ENCODE measurements around the gene C6orf136. TPM values are rescaled to one million over a fixed set of nuclear protein-coding genes. Genes with fewer than 3 reads are reported as not detected.

C6orf136 gene
- polyA plus RNA-seq, 2 of the 4 experiments (the other 2 are of a cell fraction) = 7.5 to 11.7 TPM

- Histone ChIP-seq H3K4me1 (peaks cover 62% of the 10 kb centered on the region), H3K4me2 (peak overlapping the region; percentile 79), H3K4me3 (peak overlapping the region; percentile 84), H3K9me3 (no peaks in the 10 kb centered on the region), H3K27ac (peak overlapping the region; percentile 83 to 99)
- 70% methylated on average over 10 of the region's 29 CpGs for WGBS (ENCODE audit: missing lambda C conversion rate)
- ATAC-seq (no peak), DNase-seq (ENCODE audit: low read depth in 1 of 2, low spot score in 1 of 2) (no peak), FAIRE-seq (no peak)
- POLR2A ChIA-PET = interaction anchor here (1.2 kb wide), 1 partner anchor 32 kb away, joined by 3 read pairs; the partner anchor contains the start of gene MDC1
- CTCF ChIA-PET = interaction anchor here (1.0 to 17.1 kb wide), 5 partner anchors 12 to 53 kb away, joined by 3 to 539 read pairs (median 3); partner anchors contain the start of genes MDC1 and TUBB
- TF ChIP-seq HOXB13 (CRISPR knock-in tag; IDR thresholded peaks at IDR 0.05; ENCODE audit: low read depth) (no peak), SMC3 (IDR thresholded peaks at IDR 0.05) (no peak), RARB (CRISPR knock-in tag; IDR thresholded peaks at IDR 0.05) (no peak), PHF8 (IDR thresholded peaks at IDR 0.05; ENCODE audit: borderline replicate concordance, low read depth) (no peak)
These were observed 38.5 kb downstream of the C6orf136 start for GRCh38 chr6:30685157-30686008.

DNA sequence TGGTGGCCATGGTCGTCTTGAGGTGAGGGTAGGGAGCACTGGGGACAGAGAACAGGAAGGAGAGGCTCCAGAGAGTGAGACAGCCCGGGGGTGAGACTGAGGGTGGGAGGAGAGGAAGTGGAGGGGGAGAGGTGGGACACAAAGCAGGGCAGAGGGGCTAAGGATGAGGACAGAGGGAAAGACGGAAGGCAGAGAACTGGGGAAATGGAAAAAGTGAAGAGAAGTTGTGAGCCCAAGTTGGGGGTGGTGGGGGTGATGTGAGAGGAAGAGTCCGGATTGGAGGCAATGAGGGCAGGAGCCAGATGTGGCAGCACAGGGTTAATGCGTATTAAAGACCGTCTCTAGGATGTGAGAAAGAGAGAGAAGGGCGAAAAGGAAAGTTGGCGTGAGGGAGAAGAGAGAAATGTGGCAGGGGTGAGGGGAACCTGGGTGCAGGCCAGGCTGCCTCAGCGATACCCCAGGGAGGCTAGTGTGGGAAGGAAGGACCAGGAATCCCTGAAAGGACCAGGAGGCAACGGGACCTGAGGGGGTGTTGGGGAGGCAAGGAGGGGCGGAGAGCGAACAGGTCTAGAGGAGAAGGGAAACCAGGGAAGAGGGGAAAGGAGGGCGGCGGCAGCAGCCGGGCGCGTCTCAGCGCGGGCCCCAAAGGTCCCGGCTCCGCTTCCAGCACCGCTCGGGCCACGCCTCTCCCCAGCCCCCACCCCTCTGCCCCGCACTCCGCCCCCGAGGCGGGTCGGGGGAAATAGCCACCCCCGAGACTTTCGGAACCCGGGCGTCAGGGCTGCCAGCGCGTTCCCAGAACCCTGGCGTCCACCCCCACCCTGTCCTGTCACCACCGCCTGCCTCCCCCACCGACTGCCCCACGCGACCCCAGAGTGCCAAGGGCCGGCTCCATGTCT, 39.3 kb downstream of the C6orf136 start, which contains the start of gene PPP1R18:
Gene PPP1R18, minus strand, starts transcription at position 637 of the 899 bp plus-strand sequence. Its CDS starts 627 bp downstream, at position 10.
- ChIA-PET CTCF (interaction anchor here (1.0 to 17.1 kb wide), 5 partner anchors 12 to 52 kb away, joined by 3 to 539 read pairs (median 3); partner anchors contain the start of genes MDC1 and TUBB), POLR2A (no interaction called here)
- Histone ChIP-seq H3K4me2 (peak within 1 kb of the TSS; percentile 79), H3K9me3 (no peaks in the 10 kb centered on the region), H3K4me3 (peak within 1 kb of the TSS; percentile 84), H3K27ac (peak within 1 kb of the TSS; percentile 83 to 99), H3K4me1 (peaks cover 64% of the 10 kb centered on the region)
- no peak for TF ChIP-seq ESRRA (IDR thresholded peaks at IDR 0.05; ENCODE audit: borderline replicate concordance, low read length)
- no peak for TF ChIP-seq RAD21 (conservative IDR thresholded peaks at IDR 0.05 in 1 of 2, IDR thresholded peaks at IDR 0.05 in 1 of 2)
- TF ChIP-seq KDM1A (IDR thresholded peaks at IDR 0.05; ENCODE audit: low read depth) = no peak
- TF ChIP-seq RFX5 (IDR thresholded peaks at IDR 0.05) = no peak
- TF ChIP-seq BCL3 (IDR thresholded peaks at IDR 0.05) = no peak
- no peak for TF ChIP-seq POLR2A (IDR thresholded peaks at IDR 0.05; ENCODE audit: low read length)
- no peak for TF ChIP-seq CEBPB (IDR thresholded peaks at IDR 0.05)
- no peak for TF ChIP-seq RNF2 (IDR thresholded peaks at IDR 0.05; ENCODE audit: borderline replicate concordance, low read depth)
- no peak for TF ChIP-seq JUN (IDR thresholded peaks at IDR 0.05)
- no peak for TF ChIP-seq NFE2L2 (conservative IDR thresholded peaks at IDR 0.05; ENCODE audit: low read length)
- TF ChIP-seq, protein P1, sequence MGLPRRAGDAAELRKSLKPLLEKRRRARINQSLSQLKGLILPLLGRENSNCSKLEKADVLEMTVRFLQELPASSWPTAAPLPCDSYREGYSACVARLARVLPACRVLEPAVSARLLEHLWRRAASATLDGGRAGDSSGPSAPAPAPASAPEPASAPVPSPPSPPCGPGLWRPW (IDR thresholded peaks at IDR 0.05) = no peak
- TF ChIP-seq, protein P2, sequence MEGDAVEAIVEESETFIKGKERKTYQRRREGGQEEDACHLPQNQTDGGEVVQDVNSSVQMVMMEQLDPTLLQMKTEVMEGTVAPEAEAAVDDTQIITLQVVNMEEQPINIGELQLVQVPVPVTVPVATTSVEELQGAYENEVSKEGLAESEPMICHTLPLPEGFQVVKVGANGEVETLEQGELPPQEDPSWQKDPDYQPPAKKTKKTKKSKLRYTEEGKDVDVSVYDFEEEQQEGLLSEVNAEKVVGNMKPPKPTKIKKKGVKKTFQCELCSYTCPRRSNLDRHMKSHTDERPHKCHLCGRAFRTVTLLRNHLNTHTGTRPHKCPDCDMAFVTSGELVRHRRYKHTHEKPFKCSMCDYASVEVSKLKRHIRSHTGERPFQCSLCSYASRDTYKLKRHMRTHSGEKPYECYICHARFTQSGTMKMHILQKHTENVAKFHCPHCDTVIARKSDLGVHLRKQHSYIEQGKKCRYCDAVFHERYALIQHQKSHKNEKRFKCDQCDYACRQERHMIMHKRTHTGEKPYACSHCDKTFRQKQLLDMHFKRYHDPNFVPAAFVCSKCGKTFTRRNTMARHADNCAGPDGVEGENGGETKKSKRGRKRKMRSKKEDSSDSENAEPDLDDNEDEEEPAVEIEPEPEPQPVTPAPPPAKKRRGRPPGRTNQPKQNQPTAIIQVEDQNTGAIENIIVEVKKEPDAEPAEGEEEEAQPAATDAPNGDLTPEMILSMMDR (IDR thresholded peaks at IDR 0.05) = no peak
- TF ChIP-seq JUNB (IDR thresholded peaks at IDR 0.05) = no peak
- TF ChIP-seq MYC (IDR thresholded peaks at IDR 0.05; ENCODE audit: borderline replicate concordance, low read length) = no peak
- TF ChIP-seq CBX8 (IDR thresholded peaks at IDR 0.05) = no peak
- no peak for TF ChIP-seq E2F6 (IDR thresholded peaks at IDR 0.05; ENCODE audit: borderline replicate concordance, low read depth)
- 6% methylated on average over 23 of the region's 41 CpGs for WGBS (ENCODE audit: missing lambda C conversion rate)
- FAIRE-seq (no peak), ATAC-seq (peak; percentile 18 to 62; a peak in 5 of 6 replicates), DNase-seq (ENCODE audit: low read depth in 1 of 2, low spot score in 1 of 2) (peak in 1 of 2 experiments; percentile 34)
